Pancreas (tissue), 10 donors: ENCODE results near the gene SPATA12. TPM values are rescaled to one million over a fixed set of nuclear protein-coding genes. Genes with fewer than 3 reads are reported as not detected.

Experiments used
- ATAC-seq, 4 donors: fragments of 200-7000 bp; cut with Tn5 transposase; one replicate each; pipeline versions ENCODE4 v1.8.0 to v1.9.1; 2020; ENCODE audit warnings: mild to moderate bottlenecking in 4 of 4, moderate library complexity in 4 of 4
- DNase-seq, 6 donors: peaks; one replicate each; pipeline ENCODE4 v3.0.0-alpha.2; 2020
- FAIRE-seq: peaks from 2 replicates; lab custom pipeline; 2012; peaks lifted over from hg19 to GRCh38; lab: Jason Lieb, UNC
- H3K27ac ChIP-seq, 4 donors: fragments of 200-600 bp; sonication (generic); 1 replicate in 3 of 4; 2 replicates in 1 of 4; pipeline versions ENCODE4 v1.5.0 to v1.8.0; 2020
- H3K27me3 ChIP-seq, 4 donors: fragments of 200-600 bp; one replicate each; pipeline ENCODE4 v1.8.0; 2021
- H3K36me3 ChIP-seq, 3 donors: fragments of 200-600 bp; sonication (generic) in 1 of 3; one replicate each; pipeline versions ENCODE4 v1.5.0 to v1.8.0; 2020 to 2021
- H3K4me1 ChIP-seq, 3 donors: fragments of 200-600 bp; one replicate each; pipeline ENCODE4 v1.8.0; 2021
- H3K4me3 ChIP-seq, 4 donors: fragments of 200-600 bp; sonication (generic) in 2 of 4; one replicate each; pipeline versions ENCODE4 v1.5.0 to v1.8.0; 2020 to 2021
- H3K9me3 ChIP-seq, 4 donors: fragments of 200-600 bp; one replicate each; pipeline ENCODE4 v1.8.0; 2021
- CTCF ChIP-seq, 4 donors: fragments of 200-600 bp; sonication (generic) in 3 of 4; IDR thresholded peaks; one replicate each; pipeline versions ENCODE4 v1.5.0 to v1.8.0; 2021; ENCODE audit warnings: antibody characterized with exemption in 4 of 4
- WGBS, 2 donors: extraction: QIAGEN DNeasy Blood & Tissue Kit; methylation state at CpG; one replicate each; pipeline ENCODE4 v1.1.7; 2013; 5-methylcytosine and 5-hydroxymethylcytosine counted together
- intact Hi-C, 3 donors: fragments of 100-400 bp; cut with DNase I; formaldehyde crosslinking; loops; one replicate each; pipeline versions ENCODE4 v1.11.1 to v1.14.2; 2022
- polyA plus RNA-seq, 2 donors: library from polyadenylated mRNA; stranded (reverse); fragments of 200-250 nt; gene quantifications; one replicate each; pipeline ENCODE4 v1.2.3, GENCODE V29; 2013
- total RNA-seq, 6 donors: library from RNA; stranded (reverse); fragmentation: NEBNext Ultra II Directional in 4 of 6; extraction: Animal tissue kit (Norgen Biotek cat#: 25700) in 4 of 6; gene quantifications; one replicate each; pipeline versions ENCODE4 v1.2.1 to v1.2.4, GENCODE V29; 2021 to 2023
- donor health status: healthy with polysubstance abuse.
- donor health status: DM: no; HTN: no; CAD: no; lungs with moderate emphysema.
- donor health status: DM: no; HTN: no; CAD: no.
- donor health status: control.
- donor health status: control.
- donor health status: Bipolar disorder and iron deficiency.
- donor health status: DM: yes; HTN: yes; CAD: no.
- donor health status: DM: no; HTN: no; CAD: no.
- donor health status: DM: no; HTN: no; CAD: no.
- donor health status: DM: yes; HTN: yes; CAD: no.

Gene SPATA12
- total and polyA plus RNA-seq, 8 donors: 0.06 to 0.12 TPM; not detected in 6

DNA sequence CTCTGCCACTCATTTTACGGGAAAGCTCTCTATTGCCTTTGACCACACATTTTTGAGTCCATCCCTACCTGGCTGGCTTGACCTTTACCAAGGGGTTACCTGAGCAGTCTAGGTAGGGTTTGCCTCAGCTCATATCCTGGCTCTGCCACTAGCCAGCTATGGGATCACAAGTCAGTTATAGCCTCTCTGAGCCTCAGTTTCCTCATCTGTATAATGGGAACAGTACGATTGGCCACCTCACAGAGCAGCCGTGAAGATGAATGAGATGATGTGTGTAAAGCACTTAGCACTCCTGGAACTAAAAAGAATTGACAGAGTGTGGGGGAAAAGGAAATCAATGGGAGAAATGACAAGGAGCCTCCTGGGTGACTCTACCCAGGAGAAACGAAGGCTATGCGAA is 28.0 kb downstream of the SPATA12 start:
- WGBS, 2 donors: 72 to 90% methylated on average over 5 of the region's 5 CpGs
- H3K4me1 ChIP-seq: no peaks in the 10 kb centered on the region
- DNase-seq (no peak), FAIRE-seq (no peak), ATAC-seq (no peak)
- H3K36me3 ChIP-seq: no peaks in the 10 kb centered on the region
- no peak overlapping the region for H3K27ac ChIP-seq
- H3K27me3 ChIP-seq: no peaks in the 10 kb centered on the region
- intact Hi-C loops: no loop called here
- no peaks in the 10 kb centered on the region for H3K9me3 ChIP-seq
- TF ChIP-seq CTCF (IDR thresholded peaks at IDR 0.05): no peak
- no peak overlapping the region for H3K4me3 ChIP-seq

DNA sequence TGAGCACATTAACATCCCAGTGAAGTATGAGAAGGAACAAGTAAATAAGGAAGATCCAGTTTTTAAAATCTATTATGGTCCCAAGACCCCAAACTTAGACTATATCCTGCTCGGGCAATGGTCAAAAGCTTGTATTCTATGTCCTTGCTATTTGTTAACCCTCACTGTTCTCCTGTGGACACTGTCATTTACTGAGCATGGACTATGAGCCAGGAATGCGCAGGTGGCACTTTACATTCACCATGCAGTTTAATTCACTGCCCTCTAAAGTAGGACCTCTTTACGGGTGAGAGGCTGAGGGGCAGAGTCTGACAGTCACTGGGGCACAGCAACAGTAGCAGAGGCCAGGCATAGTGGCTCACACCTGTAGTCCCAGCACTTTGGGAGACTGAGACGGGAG is 28.6 kb downstream of the SPATA12 start:
- no peak for ATAC-seq
- DNase-seq: no peak
- Histone ChIP-seq H3K27ac (no peak overlapping the region), H3K36me3 (no peaks in the 10 kb centered on the region), H3K4me1 (no peaks in the 10 kb centered on the region), H3K4me3 (no peak overlapping the region), H3K27me3 (no peaks in the 10 kb centered on the region), H3K9me3 (no peaks in the 10 kb centered on the region)
- FAIRE-seq: no peak
- TF ChIP-seq CTCF (IDR thresholded peaks at IDR 0.05): no peak
- intact Hi-C loops: no loop called here
- WGBS, 2 donors: 88 to 92% methylated on average over 4 of the region's 4 CpGs

DNA sequence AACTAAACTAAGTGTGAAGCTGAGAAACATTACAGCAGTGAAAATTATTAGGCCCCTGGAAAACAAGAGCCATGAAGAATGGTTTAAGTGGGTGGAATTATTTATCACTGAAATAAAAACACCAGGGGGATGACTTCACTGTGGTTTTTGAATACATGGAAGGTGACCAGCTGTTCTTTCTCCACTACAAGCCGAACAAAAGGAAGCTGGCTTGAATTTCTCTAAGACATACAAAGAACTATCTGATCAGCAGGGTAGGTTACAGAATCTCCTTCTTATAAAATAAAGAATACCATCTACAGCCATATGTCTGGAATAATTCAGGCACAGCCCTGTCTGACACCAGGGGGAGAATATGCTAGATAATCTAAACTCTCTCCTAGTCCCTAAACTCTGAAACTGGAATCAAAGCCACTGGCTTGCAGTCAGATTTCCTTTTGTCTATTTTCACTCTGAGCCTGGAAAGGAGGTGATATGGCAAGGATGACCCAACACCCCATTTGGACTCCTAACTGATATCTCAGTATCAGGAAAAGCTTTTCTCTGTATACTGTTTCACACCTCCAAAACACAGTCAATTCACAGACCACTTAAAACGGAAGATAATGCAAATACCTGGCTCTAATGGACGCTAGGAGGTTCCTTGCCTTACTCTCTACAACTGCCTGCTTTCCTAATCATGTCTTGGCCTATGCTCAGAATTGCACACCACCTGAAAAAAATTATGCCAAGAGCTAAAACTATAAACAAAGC is 31.2 kb downstream of the SPATA12 start:
- H3K36me3 ChIP-seq: no peaks in the 10 kb centered on the region
- H3K9me3 ChIP-seq: no peaks in the 10 kb centered on the region
- ATAC-seq (peak in 1 of 4 donors; percentile 20), FAIRE-seq (no peak), DNase-seq (no peak)
- H3K4me3 ChIP-seq: no peak overlapping the region
- TF ChIP-seq CTCF (IDR thresholded peaks at IDR 0.05): no peak
- intact Hi-C loops: loop anchor here in 1 of 3 donors (10.0 kb wide), 1 partner anchor 133 kb away; the partner anchor contains the start of gene APPL1
- H3K27me3 ChIP-seq: no peaks in the 10 kb centered on the region
- WGBS, 2 donors: 80 to 84% methylated on average over 3 of the region's 3 CpGs
- H3K27ac ChIP-seq: no peak overlapping the region
- no peaks in the 10 kb centered on the region for H3K4me1 ChIP-seq

GRCh38 chr3:57093489-57093888 is 33.0 kb downstream of the SPATA12 start:
- ATAC-seq: no peak
- FAIRE-seq: no peak
- TF ChIP-seq CTCF (IDR thresholded peaks at IDR 0.05): no peak
- Histone ChIP-seq H3K27me3 (no peaks in the 10 kb centered on the region), H3K27ac (no peak overlapping the region), H3K4me1 (no peaks in the 10 kb centered on the region), H3K36me3 (no peaks in the 10 kb centered on the region), H3K4me3 (no peak overlapping the region), H3K9me3 (no peaks in the 10 kb centered on the region)
- DNase-seq: no peak
- intact Hi-C loops: loop anchor here in 1 of 3 donors (10.0 kb wide), 1 partner anchor 131 kb away; the partner anchor contains the start of gene APPL1

GRCh38 chr3:57093971-57094535 is 33.6 kb downstream of the SPATA12 start:
- no peaks in the 10 kb centered on the region for H3K27me3 ChIP-seq
- no peak for TF ChIP-seq CTCF (IDR thresholded peaks at IDR 0.05)
- intact Hi-C loops: loop anchor here in 1 of 3 donors (10.0 kb wide), 1 partner anchor 131 kb away; the partner anchor contains the start of gene APPL1
- H3K36me3 ChIP-seq: no peaks in the 10 kb centered on the region
- H3K27ac ChIP-seq: no peak overlapping the region
- ATAC-seq: no peak
- no peak for DNase-seq
- no peaks in the 10 kb centered on the region for H3K9me3 ChIP-seq
- WGBS, 2 donors: 68 to 77% methylated on average over 6 of the region's 6 CpGs
- no peak for FAIRE-seq
- H3K4me1 ChIP-seq: no peaks in the 10 kb centered on the region
- no peak overlapping the region for H3K4me3 ChIP-seq
